ENCODE measurements around the gene RASD2.

GRCh38 chr22:35540595-35541253, at the start of gene RASD2:
- TF ChIP-seq CTCF (conservative IDR thresholded peaks at IDR 0.05; ENCODE audit: low read length) (no peak), EZH2phosphoT487 (IDR thresholded peaks at IDR 0.05; ENCODE audit: borderline replicate concordance) (no peak)

Measured in Loucy (cell line).